HepG2 (cell line): ENCODE measurements around the gene KLF6. TPM values are rescaled to one million over a fixed set of nuclear protein-coding genes. Genes with fewer than 3 reads are reported as not detected.
A peak's percentile ranks its signal among the peaks of the same experiment; 100 is the strongest.

Experiments used
- GLI4 ChIP-seq: sonication (generic); formaldehyde crosslinking; IDR thresholded peaks from 2 replicates; pipeline ENCODE4 v1.5.1; 2020; ENCODE audit warnings: missing genetic modification reagents, mild to moderate bottlenecking, moderate library complexity, borderline replicate concordance
- HNF4G ChIP-seq, 2 experiments: sonication (generic) in 1 of 2; formaldehyde crosslinking in 1 of 2; IDR thresholded peaks; 2 replicates each; pipeline versions ENCODE4 v1.4.0 to v1.6.1; 2011 to 2020; ENCODE audit warnings: borderline replicate concordance in 2 of 2, low read depth in 2 of 2, mild to moderate bottlenecking in 2 of 2, low read length in 1 of 2, missing genetic modification reagents in 1 of 2, moderate library complexity in 1 of 2
- KDM5B ChIP-seq: sonication (generic); formaldehyde crosslinking; IDR thresholded peaks from 2 replicates; pipeline ENCODE4 v1.4.0; 2020; ENCODE audit warnings: missing genetic modification reagents, mild to moderate bottlenecking, borderline replicate concordance
- MAFG ChIP-seq: sonication (generic); formaldehyde crosslinking; IDR thresholded peaks from 2 replicates; pipeline ENCODE4 v1.5.1; 2020; ENCODE audit warnings: mild to moderate bottlenecking, missing genetic modification reagents
- NFE2 ChIP-seq: sonication (generic); formaldehyde crosslinking; IDR thresholded peaks from 2 replicates; pipeline ENCODE4 v1.4.0; 2020; ENCODE audit warnings: missing genetic modification reagents
- PLRG1 ChIP-seq: fragments of 450-650 bp; conservative IDR thresholded peaks from 2 replicates; pipeline ENCODE4 v1.6.1; 2016
- ZNF235 ChIP-seq: sonication (generic); formaldehyde crosslinking; IDR thresholded peaks from 2 replicates; pipeline ENCODE4 v1.8.1; 2023; ENCODE audit warnings: mild to moderate bottlenecking, missing genetic modification reagents, borderline replicate concordance
- ZNF24 ChIP-seq: fragments of 450-650 bp; IDR thresholded peaks from 2 replicates; pipeline ENCODE4 v1.6.1; 2017; ENCODE audit warnings: antibody characterized with exemption, mild to moderate bottlenecking
- ZNF589 ChIP-seq: sonication (generic); formaldehyde crosslinking; conservative IDR thresholded peaks from 2 replicates; pipeline ENCODE4 v1.8.0; 2022; ENCODE audit warnings: mild to moderate bottlenecking, moderate library complexity, missing genetic modification reagents
- ZNF773 ChIP-seq: sonication (generic); formaldehyde crosslinking; IDR thresholded peaks from 2 replicates; pipeline ENCODE4 v1.4.0; 2020; ENCODE audit warnings: missing genetic modification reagents, borderline replicate concordance
- ZZZ3 ChIP-seq: sonication (generic); formaldehyde crosslinking; IDR thresholded peaks from 2 replicates; pipeline ENCODE4 v1.4.0; 2020; ENCODE audit warnings: missing genetic modification reagents, mild to moderate bottlenecking, borderline replicate concordance
- polyA plus RNA-seq, 8 experiments: library from polyadenylated mRNA; depleted of rRNA in 3 of 8; stranded (reverse) in 7 of 8; unstranded in 1 of 8; fragments of >200 nt; fragmentation: Illumina TruSeq in 4 of 8; extraction: Trizol in 4 of 8; gene quantifications; 2 replicates each; pipeline versions ENCODE4 v1.2.1 to v1.2.3, GENCODE V29; 2011 to 2016; ENCODE audit warnings: low read depth in 4 of 8, missing spikeins in 1 of 8, mixed read lengths in 1 of 8; ENCODE audit not compliant: insufficient read depth in 1 of 8
- total RNA-seq, 5 experiments: library from RNA; depleted of rRNA; stranded (reverse); fragments of >200 nt; fragmentation: Illumina TruSeq; extraction: Trizol; gene quantifications; 2 replicates each; pipeline ENCODE4 v1.2.3, GENCODE V29; 2016; ENCODE audit warnings: low read depth in 1 of 5
- TF ChIP-seq, protein P1 (sequence below): sonication (generic); formaldehyde crosslinking; IDR thresholded peaks from 2 replicates; pipeline ENCODE4 v1.4.0; 2020; ENCODE audit warnings: missing genetic modification reagents, borderline replicate concordance
- TF ChIP-seq, protein P2 (sequence below): sonication (generic); formaldehyde crosslinking; conservative IDR thresholded peaks from 2 replicates; pipeline ENCODE4 v1.5.0; 2020; ENCODE audit warnings: missing genetic modification reagents
- TF ChIP-seq, protein P3 (sequence below): sonication (generic); formaldehyde crosslinking; IDR thresholded peaks from 2 replicates; pipeline ENCODE4 v1.5.1; 2020; ENCODE audit warnings: missing genetic modification reagents, mild to moderate bottlenecking, borderline replicate concordance
- TF ChIP-seq, protein P4 (sequence below): sonication (generic); formaldehyde crosslinking; IDR thresholded peaks from 2 replicates; pipeline ENCODE4 v1.5.1; 2020; ENCODE audit warnings: mild to moderate bottlenecking, missing genetic modification reagents, moderate library complexity
- TF ChIP-seq, protein P5 (sequence below): sonication (generic); formaldehyde crosslinking; IDR thresholded peaks from 2 replicates; pipeline ENCODE4 v1.4.0; 2020; ENCODE audit warnings: missing genetic modification reagents

Gene KLF6
- total and polyA plus RNA-seq, 2 of the 13 experiments (the other 11 are each of a cell fraction or from before 2014, with no cell fraction given), result 27.0 to 71.9 TPM

DNA sequence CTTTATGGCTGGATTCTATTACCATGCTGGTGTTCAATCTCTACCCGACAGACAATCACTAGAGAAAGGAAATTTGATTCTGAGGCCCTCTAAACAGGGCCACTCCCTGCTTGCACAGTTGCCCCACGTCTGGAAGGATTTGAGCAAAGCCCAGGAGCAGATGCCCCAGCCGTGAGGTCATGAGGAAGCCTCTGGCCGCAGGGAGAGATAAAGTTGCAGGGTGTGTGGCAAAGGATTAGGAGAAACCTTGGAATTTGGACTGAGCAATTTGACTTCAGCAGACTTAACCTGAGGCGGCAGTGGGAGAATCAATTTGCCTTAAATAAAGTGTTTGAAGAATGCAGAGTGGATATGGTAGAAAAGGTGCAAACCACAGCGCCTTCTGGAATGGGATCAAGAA lies 40.2 kb upstream of the KLF6 start (continued):
- no peak for TF ChIP-seq ZNF589
- no peak for TF ChIP-seq ZNF773
- TF ChIP-seq, protein P1, sequence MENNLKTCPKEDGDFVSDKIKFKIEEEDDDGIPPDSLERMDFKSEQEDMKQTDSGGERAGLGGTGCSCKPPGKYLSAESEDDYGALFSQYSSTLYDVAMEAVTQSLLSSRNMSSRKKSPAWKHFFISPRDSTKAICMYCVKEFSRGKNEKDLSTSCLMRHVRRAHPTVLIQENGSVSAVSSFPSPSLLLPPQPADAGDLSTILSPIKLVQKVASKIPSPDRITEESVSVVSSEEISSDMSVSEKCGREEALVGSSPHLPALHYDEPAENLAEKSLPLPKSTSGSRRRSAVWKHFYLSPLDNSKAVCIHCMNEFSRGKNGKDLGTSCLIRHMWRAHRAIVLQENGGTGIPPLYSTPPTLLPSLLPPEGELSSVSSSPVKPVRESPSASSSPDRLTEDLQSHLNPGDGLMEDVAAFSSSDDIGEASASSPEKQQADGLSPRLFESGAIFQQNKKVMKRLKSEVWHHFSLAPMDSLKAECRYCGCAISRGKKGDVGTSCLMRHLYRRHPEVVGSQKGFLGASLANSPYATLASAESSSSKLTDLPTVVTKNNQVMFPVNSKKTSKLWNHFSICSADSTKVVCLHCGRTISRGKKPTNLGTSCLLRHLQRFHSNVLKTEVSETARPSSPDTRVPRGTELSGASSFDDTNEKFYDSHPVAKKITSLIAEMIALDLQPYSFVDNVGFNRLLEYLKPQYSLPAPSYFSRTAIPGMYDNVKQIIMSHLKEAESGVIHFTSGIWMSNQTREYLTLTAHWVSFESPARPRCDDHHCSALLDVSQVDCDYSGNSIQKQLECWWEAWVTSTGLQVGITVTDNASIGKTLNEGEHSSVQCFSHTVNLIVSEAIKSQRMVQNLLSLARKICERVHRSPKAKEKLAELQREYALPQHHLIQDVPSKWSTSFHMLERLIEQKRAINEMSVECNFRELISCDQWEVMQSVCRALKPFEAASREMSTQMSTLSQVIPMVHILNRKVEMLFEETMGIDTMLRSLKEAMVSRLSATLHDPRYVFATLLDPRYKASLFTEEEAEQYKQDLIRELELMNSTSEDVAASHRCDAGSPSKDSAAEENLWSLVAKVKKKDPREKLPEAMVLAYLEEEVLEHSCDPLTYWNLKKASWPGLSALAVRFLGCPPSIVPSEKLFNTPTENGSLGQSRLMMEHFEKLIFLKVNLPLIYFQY (CRISPR knock-in tag), result no peak
- TF ChIP-seq ZNF235 (CRISPR knock-in tag), result no peak
- no peak for TF ChIP-seq ZZZ3 (CRISPR knock-in tag)
- no peak for TF ChIP-seq KDM5B
- no peak for TF ChIP-seq MAFG (CRISPR knock-in tag)
- TF ChIP-seq, protein P2, sequence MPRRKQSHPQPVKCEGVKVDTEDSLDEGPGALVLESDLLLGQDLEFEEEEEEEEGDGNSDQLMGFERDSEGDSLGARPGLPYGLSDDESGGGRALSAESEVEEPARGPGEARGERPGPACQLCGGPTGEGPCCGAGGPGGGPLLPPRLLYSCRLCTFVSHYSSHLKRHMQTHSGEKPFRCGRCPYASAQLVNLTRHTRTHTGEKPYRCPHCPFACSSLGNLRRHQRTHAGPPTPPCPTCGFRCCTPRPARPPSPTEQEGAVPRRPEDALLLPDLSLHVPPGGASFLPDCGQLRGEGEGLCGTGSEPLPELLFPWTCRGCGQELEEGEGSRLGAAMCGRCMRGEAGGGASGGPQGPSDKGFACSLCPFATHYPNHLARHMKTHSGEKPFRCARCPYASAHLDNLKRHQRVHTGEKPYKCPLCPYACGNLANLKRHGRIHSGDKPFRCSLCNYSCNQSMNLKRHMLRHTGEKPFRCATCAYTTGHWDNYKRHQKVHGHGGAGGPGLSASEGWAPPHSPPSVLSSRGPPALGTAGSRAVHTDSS (CRISPR knock-in tag), result no peak
- no peak for TF ChIP-seq NFE2
- TF ChIP-seq GLI4 (CRISPR knock-in tag), result no peak
- no peak for TF ChIP-seq ZNF24
- peak; percentile 52 for TF ChIP-seq HNF4G (IDR thresholded peaks at IDR 0.05; ENCODE audit: borderline replicate concordance, low read depth, low read length)
- TF ChIP-seq HNF4G (CRISPR knock-in tag; IDR thresholded peaks at IDR 0.05; ENCODE audit: borderline replicate concordance, low read depth), result no peak
- TF ChIP-seq, protein P3, sequence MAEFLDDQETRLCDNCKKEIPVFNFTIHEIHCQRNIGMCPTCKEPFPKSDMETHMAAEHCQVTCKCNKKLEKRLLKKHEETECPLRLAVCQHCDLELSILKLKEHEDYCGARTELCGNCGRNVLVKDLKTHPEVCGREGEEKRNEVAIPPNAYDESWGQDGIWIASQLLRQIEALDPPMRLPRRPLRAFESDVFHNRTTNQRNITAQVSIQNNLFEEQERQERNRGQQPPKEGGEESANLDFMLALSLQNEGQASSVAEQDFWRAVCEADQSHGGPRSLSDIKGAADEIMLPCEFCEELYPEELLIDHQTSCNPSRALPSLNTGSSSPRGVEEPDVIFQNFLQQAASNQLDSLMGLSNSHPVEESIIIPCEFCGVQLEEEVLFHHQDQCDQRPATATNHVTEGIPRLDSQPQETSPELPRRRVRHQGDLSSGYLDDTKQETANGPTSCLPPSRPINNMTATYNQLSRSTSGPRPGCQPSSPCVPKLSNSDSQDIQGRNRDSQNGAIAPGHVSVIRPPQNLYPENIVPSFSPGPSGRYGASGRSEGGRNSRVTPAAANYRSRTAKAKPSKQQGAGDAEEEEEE (CRISPR knock-in tag), result no peak
- TF ChIP-seq, protein P4, sequence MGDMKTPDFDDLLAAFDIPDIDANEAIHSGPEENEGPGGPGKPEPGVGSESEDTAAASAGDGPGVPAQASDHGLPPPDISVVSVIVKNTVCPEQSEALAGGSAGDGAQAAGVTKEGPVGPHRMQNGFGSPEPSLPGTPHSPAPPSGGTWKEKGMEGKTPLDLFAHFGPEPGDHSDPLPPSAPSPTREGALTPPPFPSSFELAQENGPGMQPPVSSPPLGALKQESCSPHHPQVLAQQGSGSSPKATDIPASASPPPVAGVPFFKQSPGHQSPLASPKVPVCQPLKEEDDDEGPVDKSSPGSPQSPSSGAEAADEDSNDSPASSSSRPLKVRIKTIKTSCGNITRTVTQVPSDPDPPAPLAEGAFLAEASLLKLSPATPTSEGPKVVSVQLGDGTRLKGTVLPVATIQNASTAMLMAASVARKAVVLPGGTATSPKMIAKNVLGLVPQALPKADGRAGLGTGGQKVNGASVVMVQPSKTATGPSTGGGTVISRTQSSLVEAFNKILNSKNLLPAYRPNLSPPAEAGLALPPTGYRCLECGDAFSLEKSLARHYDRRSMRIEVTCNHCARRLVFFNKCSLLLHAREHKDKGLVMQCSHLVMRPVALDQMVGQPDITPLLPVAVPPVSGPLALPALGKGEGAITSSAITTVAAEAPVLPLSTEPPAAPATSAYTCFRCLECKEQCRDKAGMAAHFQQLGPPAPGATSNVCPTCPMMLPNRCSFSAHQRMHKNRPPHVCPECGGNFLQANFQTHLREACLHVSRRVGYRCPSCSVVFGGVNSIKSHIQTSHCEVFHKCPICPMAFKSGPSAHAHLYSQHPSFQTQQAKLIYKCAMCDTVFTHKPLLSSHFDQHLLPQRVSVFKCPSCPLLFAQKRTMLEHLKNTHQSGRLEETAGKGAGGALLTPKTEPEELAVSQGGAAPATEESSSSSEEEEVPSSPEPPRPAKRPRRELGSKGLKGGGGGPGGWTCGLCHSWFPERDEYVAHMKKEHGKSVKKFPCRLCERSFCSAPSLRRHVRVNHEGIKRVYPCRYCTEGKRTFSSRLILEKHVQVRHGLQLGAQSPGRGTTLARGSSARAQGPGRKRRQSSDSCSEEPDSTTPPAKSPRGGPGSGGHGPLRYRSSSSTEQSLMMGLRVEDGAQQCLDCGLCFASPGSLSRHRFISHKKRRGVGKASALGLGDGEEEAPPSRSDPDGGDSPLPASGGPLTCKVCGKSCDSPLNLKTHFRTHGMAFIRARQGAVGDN, result no peak; the same call in 1 of the 2 replicates
- TF ChIP-seq, protein P5, sequence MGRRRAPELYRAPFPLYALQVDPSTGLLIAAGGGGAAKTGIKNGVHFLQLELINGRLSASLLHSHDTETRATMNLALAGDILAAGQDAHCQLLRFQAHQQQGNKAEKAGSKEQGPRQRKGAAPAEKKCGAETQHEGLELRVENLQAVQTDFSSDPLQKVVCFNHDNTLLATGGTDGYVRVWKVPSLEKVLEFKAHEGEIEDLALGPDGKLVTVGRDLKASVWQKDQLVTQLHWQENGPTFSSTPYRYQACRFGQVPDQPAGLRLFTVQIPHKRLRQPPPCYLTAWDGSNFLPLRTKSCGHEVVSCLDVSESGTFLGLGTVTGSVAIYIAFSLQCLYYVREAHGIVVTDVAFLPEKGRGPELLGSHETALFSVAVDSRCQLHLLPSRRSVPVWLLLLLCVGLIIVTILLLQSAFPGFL (CRISPR knock-in tag), result no peak
- TF ChIP-seq PLRG1, result no peak
